ENCODE data around the gene TRPT1. TPM values are rescaled to one million over a fixed set of nuclear protein-coding genes. Genes with fewer than 3 reads are reported as not detected.

The TRPT1 gene
- total RNA-seq, 2 experiments from 2014 or later, result 28.7 to 30.5 TPM

DNA sequence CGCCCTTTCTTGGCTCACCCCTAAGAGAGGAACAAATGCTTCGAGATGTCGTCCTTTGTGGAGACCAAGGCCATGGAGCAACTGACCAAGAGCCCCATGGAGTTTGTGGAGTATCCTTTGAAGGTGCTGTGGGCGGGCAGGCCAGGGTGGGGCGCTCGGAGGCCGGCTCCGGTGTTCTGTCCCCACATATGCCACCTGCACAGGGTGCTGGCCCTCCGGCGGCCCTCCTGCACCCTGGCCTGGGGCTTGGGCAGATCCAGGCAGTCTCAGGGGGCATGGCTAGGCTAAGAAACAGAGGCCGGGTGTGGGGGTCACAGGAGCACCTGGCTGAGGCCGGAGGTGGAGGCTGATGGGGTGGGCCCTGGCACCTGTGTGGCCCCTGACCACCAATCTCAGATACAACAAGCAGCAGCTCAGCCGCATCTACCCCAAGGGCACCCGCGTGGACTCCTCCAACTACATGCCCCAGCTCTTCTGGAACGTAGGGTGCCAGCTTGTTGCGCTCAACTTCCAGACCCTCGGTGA lies 35.6 kb upstream of the TRPT1 start:
- ChIA-PET CTCF (interaction anchor here (1.0 to 1.2 kb wide), 2 partner anchors 10 to 15 kb away, joined by 4 read pairs; partner anchors contain the start of gene PPP1R14B), POLR2A (interaction anchor here (1.0 kb wide), 1 partner anchor 43 kb away, joined by 4 read pairs; no protein-coding TSS in a partner anchor)

DNA sequence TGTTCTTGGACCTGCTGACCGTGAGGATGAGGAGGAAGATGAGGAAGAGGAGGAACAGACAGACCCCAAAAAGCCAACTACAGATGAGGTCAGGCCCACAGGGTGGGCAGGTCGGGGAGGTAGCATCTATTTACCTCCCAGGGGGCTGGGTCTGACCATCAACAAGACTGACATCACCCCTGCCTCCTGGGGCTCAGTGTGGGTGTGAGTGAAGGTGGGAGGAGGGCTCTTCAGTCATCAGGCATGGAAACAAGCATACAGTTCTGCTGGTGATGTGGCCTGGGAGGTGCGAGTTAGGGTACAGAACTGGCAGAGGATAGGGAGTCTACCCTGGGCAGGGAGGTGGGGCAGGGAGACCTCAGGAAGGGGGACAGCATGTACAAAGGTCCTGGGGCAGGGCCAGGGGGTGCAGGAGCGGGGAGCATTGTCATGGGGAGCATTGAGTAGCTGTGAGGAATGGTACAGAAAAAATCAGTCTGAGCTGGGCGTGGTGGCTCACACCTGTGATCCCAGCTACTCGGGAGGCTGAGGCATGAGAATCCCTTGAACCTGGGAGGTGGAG lies 34.2 kb upstream of the TRPT1 start:
- CTCF ChIA-PET, result interaction anchor here (0.8 kb wide), 1 partner anchor 10 kb away, joined by 3 read pairs; no protein-coding TSS in a partner anchor
- POLR2A ChIA-PET, result no interaction called here

GRCh38 chr11:64259533-64260067 lies 33.6 kb upstream of the TRPT1 start:
- POLR2A ChIA-PET, result no interaction called here
- CTCF ChIA-PET, result interaction anchor here (1.3 kb wide), 1 partner anchor 12 kb away, joined by 4 read pairs; no protein-coding TSS in a partner anchor

- CTCF ChIA-PET, result interaction anchor here (1.3 to 2.0 kb wide), 2 partner anchors 10 to 12 kb away, joined by 4 to 7 read pairs; no protein-coding TSS in a partner anchor
- POLR2A ChIA-PET, result no interaction called here
Observed at GRCh38 chr11:64258946-64259532, 33.1 kb upstream of the TRPT1 start.

- CTCF ChIA-PET, result interaction anchor here (1.3 to 2.0 kb wide), 3 partner anchors 9 to 13 kb away, joined by 4 to 7 read pairs (median 5); partner anchors contain the start of gene PPP1R14B
- POLR2A ChIA-PET, result interaction anchor here (1.3 kb wide), 1 partner anchor 11 kb away, joined by 4 read pairs; no protein-coding TSS in a partner anchor
Observed at GRCh38 chr11:64258356-64258755, 32.4 kb upstream of the TRPT1 start.

DNA sequence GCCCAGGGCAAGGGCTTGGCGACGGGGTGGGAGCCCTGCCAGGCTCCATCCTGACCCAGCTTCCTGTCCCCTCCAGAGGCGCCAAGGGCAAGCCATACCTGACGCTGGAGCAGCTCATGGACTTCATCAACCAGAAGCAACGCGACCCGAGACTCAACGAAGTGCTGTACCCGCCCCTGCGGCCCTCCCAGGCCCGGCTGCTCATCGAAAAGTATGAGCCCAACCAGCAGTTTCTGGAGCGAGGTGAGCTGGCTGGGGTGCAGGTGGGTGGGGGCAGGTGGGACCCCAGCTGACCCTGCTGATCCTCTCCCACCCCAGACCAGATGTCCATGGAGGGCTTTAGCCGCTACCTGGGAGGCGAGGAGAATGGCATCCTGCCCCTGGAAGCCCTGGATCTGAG lies 30.3 kb upstream of the TRPT1 start:
- POLR2A ChIA-PET, result interaction anchor here (1.1 to 1.4 kb wide), 2 partner anchors 12 to 15 kb away, joined by 3 to 4 read pairs; partner anchors contain the start of gene FKBP2
- CTCF ChIA-PET, result interaction anchor here (1.0 to 2.4 kb wide), 2 partner anchors 10 to 45 kb away, joined by 4 to 7 read pairs; partner anchors contain the start of gene PPP1R14B

DNA sequence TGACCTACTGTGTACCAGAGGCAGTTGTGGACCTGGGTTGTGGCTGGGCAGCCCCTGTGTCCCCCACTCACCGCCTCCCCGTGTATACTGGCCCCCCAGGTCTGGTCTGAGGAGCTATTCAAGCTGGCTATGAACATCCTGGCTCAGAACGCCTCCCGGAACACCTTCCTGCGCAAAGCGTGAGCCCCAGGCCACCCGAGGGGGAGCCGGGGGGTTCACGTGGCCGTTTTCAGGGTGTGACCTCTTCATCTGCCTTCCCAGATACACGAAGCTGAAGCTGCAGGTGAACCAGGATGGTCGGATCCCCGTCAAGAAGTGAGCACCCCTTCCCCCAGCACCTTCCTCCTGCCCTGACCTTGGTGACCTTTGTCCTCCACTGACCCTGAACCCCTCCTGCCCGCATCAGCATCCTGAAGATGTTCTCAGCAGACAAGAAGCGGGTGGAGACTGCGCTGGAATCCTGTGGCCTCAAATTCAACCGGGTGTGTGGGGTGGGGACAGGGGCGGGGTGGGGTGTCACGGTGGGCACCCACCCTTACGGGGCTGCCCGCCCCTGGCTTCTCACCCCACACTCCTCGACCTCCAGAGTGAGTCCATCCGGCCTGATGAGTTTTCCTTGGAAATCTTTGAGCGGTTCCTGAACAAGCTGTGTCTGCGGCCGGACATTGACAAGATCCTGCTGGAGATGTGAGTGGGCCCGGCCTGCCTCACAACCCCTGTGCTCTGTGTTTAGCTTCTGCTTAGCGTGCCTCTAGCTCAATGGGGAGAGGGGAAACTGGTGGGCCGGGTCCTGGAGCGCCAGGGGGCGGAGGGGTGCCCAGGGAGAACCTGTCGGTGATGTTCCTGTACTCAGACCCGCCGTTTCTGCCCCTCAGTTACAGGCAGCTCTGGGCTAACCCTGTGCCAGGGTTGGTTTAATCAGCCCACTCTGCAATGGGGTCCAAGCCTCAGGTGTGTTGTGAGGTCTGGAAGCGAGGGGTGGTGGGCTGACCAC lies 29.4 kb upstream of the TRPT1 start:
- CTCF ChIA-PET, result interaction anchor here (1.0 to 2.4 kb wide), 2 partner anchors 9 to 46 kb away, joined by 4 to 7 read pairs; partner anchors contain the start of gene PPP1R14B
- POLR2A ChIA-PET, result interaction anchor here (1.1 to 1.4 kb wide), 2 partner anchors 12 to 14 kb away, joined by 3 to 4 read pairs; partner anchors contain the start of gene FKBP2

GRCh38 chr11:64254326-64254725 lies 28.3 kb upstream of the TRPT1 start:
- CTCF ChIA-PET, result interaction anchor here (2.4 kb wide), 1 partner anchor 47 kb away, joined by 7 read pairs; no protein-coding TSS in a partner anchor
- POLR2A ChIA-PET, result no interaction called here

DNA sequence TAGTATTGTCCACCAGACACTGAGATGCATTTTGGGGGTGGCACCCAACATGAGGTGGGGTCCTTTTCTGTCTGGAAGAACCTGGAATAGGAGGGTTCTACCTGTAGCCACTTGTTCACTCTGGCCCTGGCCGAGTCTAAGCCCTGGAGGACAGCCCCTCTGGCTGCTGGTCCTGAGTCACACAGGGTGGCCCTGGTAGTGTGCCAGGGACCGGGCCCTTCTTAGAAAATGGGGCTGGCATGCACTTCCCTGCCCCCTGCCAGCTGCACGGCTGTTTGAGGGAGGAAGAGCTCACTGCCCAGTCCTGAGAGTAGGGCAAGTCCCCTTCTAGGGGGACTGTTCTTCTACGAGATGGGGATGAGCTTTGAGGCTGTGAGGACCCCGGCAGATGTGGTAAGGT lies 27.5 kb upstream of the TRPT1 start:
- ChIA-PET POLR2A (no interaction called here), CTCF (no interaction called here)

DNA sequence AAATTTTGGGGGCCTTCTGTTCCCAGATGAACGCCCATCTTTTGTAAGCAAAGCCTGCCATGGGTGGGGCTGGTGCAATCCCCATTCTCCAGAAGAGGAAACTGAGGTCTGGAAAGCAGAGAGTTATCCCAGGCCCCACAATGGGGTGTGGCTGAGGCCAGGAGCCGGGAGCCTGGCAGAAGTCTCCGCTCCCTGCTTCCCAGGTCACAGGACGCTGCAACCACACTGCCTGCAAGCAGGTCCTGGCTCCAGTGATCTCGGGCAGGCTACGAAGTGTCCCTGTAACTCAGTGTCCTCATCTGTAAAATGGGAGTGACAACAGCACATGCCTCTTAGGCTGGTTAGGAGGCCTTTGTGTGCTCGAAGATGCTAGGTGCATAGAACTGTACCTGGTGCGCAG lies 27.1 kb upstream of the TRPT1 start:
- CTCF ChIA-PET, result interaction anchor here (4.7 kb wide), 1 partner anchor 15 kb away, joined by 39 read pairs; no protein-coding TSS in a partner anchor
- POLR2A ChIA-PET, result no interaction called here

GRCh38 chr11:64252003-64252872 lies 26.3 kb upstream of the TRPT1 start:
- POLR2A ChIA-PET, result interaction anchor here (0.6 to 1.7 kb wide), 4 partner anchors 11 to 525 kb away, joined by 3 to 10 read pairs (median 4); partner anchors contain the start of gene FKBP2
- CTCF ChIA-PET, result interaction anchor here (0.7 to 5.0 kb wide), 14 partner anchors 9 to 73 kb away, joined by 3 to 61 read pairs (median 7); partner anchors contain the start of genes BAD, CATSPERZ, ESRRA and FERMT3

GRCh38 chr11:64251753-64252002 lies 25.7 kb upstream of the TRPT1 start:
- ChIA-PET CTCF (interaction anchor here (0.7 to 5.0 kb wide), 14 partner anchors 9 to 74 kb away, joined by 3 to 61 read pairs (median 7); partner anchors contain the start of genes BAD, CATSPERZ, ESRRA and FERMT3), POLR2A (interaction anchor here (0.6 to 1.7 kb wide), 2 partner anchors 11 to 16 kb away, joined by 3 to 10 read pairs; partner anchors contain the start of gene FKBP2)

GRCh38 chr11:64251016-64251752 lies 25.2 kb upstream of the TRPT1 start, which contains the start of gene PLCB3:
Gene PLCB3 (plus strand): TSS chr11:64251530. CDS start chr11:64251650, 120 bp downstream.
- ChIA-PET POLR2A (interaction anchor here (1.7 kb wide), 1 partner anchor 17 kb away, joined by 10 read pairs; no protein-coding TSS in a partner anchor), CTCF (interaction anchor here (0.7 to 5.0 kb wide), 18 partner anchors 8 to 74 kb away, joined by 3 to 61 read pairs (median 6); partner anchors contain the start of genes BAD, CATSPERZ, ESRRA and FERMT3)

DNA sequence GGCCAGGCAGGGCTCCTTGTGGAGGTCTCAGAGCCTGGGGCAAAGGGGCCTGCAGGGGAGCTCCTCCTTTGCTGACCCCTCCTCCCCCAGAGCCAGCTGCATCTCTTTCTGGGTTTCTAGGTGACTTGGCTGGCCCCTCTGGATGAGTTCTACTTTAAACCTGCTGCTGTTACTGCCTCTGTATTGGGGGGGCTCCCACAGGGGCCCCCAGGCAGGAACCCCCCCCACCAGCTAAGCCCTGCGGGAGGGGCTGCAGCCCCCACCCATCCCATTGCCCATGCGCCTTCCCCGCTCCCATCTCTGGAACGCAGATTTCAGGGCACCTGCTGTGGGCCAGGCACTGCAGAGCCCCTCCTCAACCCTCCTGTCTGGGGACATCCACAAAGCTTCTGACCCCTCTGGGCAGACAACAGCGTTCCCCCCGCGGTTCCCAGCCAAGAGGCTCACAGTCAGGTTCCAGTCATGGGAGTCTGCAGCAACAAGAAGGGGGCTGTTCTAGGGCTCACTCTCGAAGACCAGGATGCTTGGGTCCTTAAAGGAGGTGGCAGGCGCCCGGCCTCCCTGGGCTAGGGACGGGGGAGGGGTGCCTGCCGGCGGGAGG lies 24.5 kb upstream of the TRPT1 start:
- CTCF ChIA-PET, result interaction anchor here (0.7 to 5.0 kb wide), 14 partner anchors 8 to 67 kb away, joined by 3 to 61 read pairs (median 8); partner anchors contain the start of genes BAD, CATSPERZ, ESRRA and FERMT3
- POLR2A ChIA-PET, result no interaction called here

GRCh38 chr11:64249563-64250414 lies 23.8 kb upstream of the TRPT1 start:
- ChIA-PET POLR2A (interaction anchor here (0.6 to 1.3 kb wide), 2 partner anchors 55 to 64 kb away, joined by 3 to 4 read pairs; partner anchors contain the start of gene STIP1), CTCF (interaction anchor here (1.0 to 5.0 kb wide), 11 partner anchors 8 to 53 kb away, joined by 3 to 61 read pairs (median 8); partner anchors contain the start of genes BAD, CATSPERZ, ESRRA and FERMT3)

Data from activated CD8-positive, alpha-beta memory T cell treated with anti-CD3 and anti-CD28 coated beads for 36 hours (primary cell).